Measurements from ENCODE around the gene SUSD1.

DNA sequence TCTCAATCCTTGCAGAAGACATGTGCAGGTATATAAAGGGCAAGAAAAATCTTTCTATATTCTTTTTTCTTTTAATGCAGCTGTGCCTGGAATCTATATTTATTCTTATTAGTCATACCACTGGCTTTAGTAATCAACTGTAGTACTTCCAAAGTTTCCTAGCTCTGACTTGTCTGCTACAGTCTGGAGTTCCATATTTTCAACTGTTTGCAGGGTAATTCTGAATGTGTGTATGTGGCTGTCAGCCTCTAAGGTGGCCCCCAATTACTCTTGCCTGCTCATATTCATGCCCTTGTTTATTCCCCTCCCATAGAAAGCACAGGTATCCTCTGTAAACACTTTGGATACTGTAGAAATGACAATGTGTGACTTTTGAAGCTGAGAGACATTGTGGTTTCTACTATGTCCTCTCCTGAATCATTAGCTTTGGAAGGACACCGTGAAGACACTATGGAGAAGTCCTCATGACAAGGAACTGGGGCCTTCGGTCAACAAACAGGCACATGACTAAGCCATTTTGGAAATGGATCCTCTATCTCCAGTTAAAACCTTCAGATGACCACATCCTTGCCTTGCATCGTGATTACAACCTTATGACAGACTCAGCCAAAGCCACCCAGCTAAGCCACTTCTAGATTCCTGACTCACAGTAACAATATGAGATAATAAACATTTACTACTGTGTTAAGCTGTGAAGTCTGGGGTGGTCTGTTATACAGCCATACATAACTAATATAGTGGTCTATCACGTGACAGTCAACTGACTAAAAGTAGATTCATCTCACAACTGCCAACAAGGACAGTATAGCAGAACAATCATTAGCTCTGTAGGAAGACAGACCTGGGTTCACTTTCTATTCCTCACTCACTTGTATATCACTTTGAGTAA, 49.5 kb upstream of the SUSD1 start:
- TF ChIP-seq, protein P1, sequence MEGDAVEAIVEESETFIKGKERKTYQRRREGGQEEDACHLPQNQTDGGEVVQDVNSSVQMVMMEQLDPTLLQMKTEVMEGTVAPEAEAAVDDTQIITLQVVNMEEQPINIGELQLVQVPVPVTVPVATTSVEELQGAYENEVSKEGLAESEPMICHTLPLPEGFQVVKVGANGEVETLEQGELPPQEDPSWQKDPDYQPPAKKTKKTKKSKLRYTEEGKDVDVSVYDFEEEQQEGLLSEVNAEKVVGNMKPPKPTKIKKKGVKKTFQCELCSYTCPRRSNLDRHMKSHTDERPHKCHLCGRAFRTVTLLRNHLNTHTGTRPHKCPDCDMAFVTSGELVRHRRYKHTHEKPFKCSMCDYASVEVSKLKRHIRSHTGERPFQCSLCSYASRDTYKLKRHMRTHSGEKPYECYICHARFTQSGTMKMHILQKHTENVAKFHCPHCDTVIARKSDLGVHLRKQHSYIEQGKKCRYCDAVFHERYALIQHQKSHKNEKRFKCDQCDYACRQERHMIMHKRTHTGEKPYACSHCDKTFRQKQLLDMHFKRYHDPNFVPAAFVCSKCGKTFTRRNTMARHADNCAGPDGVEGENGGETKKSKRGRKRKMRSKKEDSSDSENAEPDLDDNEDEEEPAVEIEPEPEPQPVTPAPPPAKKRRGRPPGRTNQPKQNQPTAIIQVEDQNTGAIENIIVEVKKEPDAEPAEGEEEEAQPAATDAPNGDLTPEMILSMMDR (IDR thresholded peaks at IDR 0.05): no peak
- TF ChIP-seq POLR2A (IDR thresholded peaks at IDR 0.05): no peak

All from ovary (tissue), 3 donors.